GM19025 (cell line): ENCODE results near the gene CPNE6.
"Not testable (repeated sequence)": the region's sequence is repeated elsewhere in the genome, so short reads cannot be mapped to it uniquely, and the experiment has no call there.

Experiments used
- ATAC-seq: cut with Tn5 transposase; IDR thresholded peaks from one replicate; pipeline ENCODE4 v1.9.1; 2021; ENCODE audit warnings: mild to moderate bottlenecking, low read depth, moderate library complexity; ENCODE audit not compliant: unreplicated experiment

Gene CPNE6

GRCh38 chr14:24071144-24071697 is at the start of gene CPNE6:
Gene CPNE6 (plus strand): TSS chr14:24071562. CDS start chr14:24072937, 1,375 bp downstream.
- no peak for ATAC-seq

GRCh38 chr14:24024939-24025418 is 46.4 kb upstream of the CPNE6 start:
- not testable (repeated sequence) for ATAC-seq

DNA sequence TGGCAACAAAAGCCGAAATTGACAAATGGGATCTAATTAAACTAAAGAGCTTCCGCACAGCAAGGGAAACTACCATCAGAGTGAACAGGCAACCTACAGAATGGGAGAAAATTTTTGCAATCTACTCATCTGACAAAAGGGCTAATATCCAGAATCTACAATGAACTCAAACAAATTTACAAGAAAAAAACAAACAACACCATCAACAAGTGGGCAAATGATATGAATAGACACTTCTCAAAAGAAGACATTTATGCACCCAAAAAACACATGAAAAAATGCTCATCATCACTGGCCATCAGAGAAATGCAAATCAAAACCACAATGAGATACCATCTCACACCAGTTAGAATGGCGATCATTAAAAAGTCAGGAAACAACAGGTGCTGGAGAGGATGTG is 41.7 kb upstream of the CPNE6 start:
- not testable (repeated sequence) for ATAC-seq

- ATAC-seq, result not testable (repeated sequence)
Measured at GRCh38 chr14:24031331-24031730, 40.0 kb upstream of the CPNE6 start.

GRCh38 chr14:24032727-24033418 is 38.5 kb upstream of the CPNE6 start:
- ATAC-seq, result no peak

DNA sequence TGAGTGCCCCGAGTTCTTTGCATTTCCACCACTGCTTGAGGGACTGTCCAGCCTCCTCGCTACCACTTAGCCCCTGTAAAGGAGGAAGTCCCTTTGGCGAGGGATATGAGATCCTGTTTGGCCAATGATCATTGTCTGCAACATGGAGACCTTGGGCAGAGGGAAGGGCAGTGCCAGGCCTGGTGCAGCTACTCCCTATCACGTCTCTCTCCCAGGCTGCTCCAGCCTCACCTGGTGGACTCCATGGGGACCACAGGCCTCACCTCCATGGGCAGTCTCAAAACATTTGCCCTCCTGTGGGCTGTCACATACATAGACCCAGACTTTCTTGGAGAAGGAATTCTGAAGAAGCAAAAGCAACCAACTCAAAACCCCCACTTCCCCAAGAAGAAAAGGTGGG is 35.6 kb upstream of the CPNE6 start:
- not testable (repeated sequence) for ATAC-seq

DNA sequence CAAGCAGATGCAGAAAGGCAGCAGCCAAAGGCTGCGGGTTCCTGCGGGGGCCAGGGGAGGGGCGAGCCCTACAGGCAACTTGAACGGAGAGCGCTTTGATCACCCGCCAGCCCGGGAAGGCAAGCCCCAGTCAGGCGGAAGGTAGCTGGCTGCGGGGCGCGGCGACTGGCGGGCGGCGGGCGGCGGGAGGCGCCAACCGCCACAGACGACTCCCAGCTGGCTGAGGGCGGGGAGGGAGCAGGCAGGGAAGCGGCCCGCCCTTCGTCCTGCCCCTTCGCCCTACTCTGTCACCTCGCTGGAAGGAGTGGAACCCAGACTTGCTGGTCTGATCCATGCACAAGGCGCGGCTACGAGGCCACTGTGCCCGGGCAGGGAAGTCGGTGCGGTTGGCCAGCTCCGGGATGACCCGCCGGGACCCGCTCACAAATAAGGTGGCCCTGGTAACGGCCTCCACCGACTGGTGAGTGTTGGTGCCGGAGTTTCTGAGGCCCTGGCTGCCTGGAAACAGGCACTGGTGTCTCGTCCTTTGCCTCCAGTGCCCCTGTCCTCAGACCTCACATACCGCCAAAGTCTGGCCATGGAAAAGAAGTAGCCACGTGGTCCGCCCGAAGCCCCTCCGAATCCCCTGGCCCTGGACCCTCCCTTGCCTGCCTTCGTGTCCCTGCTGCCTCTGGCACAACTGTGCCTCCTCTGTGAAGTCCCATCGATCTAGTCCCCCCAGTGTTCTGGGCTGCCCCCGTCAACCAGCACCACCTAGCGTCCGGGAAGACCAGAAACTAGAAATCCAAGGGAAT is 35.0 kb upstream of the CPNE6 start:
- ATAC-seq, result peak; percentile 77

DNA sequence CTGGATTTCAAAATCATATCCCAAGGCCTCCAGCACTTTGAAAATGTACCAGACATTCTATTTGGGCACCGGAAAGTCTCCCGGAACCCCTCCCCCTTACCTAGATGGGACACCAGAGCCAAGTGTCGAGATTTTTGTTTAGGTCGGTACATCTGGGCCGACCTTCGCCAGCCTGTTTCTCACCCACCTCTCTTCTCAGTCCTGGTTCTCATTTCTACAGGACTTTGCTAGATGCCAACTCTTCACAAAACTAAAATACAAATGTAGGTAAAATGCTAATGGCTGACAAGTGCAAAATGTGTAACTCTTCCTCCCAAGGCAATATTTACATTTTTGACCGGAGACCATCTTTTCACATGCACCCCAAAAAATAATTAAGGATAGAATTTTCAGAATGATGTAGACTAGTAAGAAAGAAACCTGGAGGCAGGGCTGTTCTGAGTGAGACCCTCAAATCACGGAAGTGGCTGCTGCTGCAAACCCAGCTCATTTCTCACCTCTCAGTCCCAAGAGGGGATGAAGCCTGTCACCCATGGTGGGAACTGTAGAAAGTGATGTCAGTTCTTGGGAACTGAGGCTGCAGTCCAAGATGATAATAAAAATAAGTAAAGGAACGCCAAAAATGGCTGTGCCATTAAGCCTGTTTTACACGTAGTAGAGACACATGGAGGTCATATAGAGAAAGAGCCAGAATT is 34.3 kb upstream of the CPNE6 start:
- ATAC-seq, result not testable (repeated sequence)

DNA sequence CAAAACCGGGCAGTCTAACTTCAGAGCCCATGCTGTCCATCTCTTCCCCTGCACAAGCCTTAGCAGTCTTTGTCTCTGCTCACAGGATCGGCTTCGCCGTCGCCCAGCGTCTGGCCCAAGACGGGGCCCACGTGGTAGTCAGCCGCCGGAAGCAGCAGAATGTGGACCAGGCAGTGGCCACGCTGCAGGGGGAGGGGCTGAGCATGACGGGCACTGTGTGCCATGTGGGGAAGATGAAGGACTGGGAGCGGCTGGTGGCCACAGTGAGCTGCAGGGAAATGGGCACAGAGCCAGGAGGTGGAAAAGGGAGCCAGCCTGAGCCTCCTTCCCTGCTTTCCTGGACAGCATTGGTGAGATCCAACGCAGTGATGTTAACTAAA is 33.7 kb upstream of the CPNE6 start:
- no peak for ATAC-seq

DNA sequence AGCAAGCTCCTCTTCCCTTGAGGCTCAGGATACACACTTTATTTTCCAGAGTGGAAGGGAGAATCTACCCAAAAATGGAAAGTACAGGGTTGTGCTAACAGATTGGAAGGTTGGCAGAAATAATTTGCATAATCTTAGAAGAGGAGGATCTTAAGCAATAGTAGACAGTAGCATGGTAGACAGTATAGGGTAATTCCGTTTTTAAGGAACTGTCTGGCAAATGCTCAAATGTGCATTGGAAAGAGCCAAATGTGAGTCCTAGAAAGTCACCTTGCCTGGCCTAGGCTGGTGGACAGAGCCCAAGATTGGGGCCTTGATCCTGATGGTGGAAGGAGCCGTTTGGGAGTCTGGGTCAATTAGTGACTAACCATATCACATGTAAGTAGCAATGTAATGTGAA is 32.7 kb upstream of the CPNE6 start:
- no peak for ATAC-seq

DNA sequence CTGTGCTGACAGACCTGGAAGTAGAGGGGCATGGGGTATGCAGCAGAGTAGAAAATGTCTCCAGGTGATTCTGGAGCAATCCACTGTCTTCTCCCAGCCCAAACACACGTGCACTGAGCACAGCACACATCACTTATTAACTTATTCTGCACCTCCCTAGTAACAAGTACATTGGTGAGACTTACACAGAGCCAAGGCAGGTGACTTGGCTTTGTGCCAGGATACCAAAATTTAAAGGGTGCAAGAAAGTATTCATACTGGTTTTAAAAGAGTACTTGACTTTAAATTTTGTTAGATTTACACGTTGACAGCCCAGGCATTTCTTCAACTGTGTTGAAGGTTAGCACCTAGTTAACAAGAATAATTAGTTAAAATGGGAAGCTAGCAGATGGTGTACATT is 30.7 kb upstream of the CPNE6 start:
- no peak for ATAC-seq

DNA sequence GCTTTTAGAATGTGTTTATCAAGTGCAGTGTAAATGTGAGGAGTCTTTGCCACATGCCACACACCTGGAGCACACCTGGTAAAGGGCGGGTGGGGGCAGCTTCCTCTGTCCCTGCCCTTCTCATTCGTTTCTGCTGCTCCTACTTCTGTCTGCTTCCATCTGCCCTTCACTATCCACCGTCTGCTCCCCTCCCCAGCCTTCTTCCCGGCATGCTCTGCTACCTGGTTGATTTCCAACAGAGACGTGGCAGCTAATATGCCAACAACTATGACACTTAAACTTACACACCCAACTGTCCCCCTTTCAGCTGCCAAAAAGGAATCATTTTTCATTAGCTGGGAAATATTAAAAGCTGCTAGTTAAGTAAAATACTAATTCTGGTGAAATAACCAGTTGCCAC is 28.6 kb upstream of the CPNE6 start:
- no peak for ATAC-seq

GRCh38 chr14:24049002-24049401 is 22.4 kb upstream of the CPNE6 start:
- ATAC-seq, result not testable (repeated sequence)

- ATAC-seq, result not testable (repeated sequence)
Measured at GRCh38 chr14:24050753-24051152, 20.6 kb upstream of the CPNE6 start.

DNA sequence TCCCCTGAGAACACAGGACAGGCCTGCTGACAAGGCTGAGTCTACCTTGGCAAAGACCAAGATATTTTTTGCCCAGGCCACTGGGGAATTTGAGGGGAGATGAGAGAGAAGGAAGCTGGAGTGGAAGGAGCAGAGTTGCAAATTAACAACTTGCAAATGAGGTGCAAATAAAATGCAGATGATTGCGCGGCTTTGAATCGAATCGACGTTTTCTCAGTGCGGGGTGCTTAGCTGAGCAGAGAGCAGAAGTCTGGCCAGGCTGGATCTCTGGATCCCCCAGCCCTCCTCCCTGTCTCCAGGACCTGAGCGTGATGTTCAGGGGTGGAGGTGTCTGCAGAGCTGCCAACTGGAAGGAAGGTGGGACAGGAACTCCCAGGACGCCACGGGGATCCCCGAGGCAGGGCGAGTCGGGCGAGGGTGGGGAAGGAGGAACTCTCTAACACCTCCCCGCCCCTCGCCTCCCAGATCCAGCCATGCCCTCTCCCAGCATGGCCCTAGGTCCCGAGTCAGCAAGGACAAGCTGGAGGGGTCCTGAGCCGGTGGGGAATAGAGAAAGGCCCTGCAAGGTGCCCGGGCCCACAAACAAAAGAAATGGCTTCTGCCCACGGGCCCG is 20.1 kb upstream of the CPNE6 start:
- ATAC-seq, result peak; percentile 7

DNA sequence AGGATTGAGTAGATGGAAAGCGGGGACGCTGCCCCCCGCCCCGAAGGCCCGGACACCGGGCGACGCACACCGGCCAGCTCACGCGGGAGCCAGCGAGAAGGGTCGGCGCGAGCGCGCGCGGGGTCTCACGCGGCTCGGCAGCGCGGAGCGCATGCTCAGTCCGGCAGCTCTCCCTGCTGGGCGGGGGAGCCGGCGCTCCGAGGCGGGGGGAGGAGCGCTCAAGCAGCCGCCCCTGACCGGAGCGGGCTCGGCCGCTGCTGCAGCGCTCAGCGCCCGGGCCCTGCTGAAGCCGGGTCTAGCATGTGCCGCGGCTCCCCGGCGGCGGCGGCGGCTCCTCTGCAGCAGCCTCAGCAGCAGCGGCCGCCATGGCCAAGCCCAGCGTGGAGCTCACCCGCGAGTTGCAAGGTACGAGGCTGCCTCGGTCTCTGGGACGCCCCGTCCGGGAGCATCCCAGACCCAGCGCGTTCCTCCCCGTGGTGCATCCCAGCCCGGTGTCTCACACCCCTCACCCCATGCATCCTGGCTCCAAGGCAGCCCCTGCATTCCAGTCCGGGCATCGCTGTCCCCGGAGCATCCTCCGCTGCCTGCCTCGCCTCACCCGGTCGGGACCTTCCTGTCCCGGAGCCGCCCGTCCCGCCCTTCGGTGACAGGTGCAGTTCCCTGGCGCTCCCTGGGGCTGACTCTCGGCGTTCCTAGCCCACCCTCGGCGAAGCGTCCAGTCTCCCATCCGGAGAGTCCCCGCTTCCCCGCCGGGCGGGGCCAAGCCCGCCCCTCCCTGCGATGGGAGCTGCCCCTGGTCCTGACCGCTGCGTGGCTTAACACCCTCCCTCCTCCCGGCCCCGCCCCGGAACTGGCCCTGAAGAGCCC is 19.3 kb upstream of the CPNE6 start, which contains the start of gene CARMIL3:
TSS of gene CARMIL3 (plus strand) at position 221 of the 867 bp plus-strand sequence. CDS start at position 366, 145 bp downstream.
- ATAC-seq, result peak; percentile 72

DNA sequence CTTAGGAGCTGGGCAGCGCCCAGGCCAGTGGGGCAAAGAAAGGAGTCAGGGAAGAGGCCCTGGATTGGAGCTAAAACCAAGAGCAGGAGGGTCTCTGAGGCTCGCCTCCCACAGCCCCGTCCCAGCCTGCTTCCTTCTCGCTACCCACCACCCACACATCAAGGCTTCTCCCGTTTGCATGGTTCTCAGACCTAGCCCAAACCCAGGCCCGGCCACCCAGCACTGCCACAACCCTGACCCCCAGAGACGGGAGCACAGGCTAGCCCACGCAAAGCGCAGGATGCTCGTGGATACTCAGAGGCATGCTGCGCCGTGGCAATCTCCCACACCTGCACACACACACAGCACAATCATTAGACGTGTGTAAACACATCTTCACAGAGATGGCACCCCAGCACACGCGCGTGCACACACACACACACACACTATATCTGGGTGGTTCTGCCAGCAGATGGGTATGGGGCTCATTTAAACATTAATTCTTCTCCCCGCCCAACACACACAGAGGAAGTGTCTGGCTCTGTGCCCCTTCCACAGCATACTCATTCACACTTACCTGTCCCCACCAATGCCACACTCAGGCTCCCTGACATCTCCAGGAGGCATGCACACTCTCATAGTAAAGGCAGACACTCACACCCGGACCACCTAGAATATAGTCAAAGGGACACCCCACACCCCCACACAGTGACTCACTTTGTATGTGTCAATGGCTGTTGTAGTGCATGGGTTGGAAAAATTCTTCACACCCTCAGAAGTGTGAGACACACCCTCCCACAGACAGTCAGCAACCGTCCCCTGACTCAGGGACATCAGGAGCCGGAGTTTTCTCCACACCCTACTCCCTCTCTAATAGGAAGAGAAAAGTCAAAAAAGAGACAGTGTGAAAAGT is 18.5 kb upstream of the CPNE6 start:
- ATAC-seq, result no peak

DNA sequence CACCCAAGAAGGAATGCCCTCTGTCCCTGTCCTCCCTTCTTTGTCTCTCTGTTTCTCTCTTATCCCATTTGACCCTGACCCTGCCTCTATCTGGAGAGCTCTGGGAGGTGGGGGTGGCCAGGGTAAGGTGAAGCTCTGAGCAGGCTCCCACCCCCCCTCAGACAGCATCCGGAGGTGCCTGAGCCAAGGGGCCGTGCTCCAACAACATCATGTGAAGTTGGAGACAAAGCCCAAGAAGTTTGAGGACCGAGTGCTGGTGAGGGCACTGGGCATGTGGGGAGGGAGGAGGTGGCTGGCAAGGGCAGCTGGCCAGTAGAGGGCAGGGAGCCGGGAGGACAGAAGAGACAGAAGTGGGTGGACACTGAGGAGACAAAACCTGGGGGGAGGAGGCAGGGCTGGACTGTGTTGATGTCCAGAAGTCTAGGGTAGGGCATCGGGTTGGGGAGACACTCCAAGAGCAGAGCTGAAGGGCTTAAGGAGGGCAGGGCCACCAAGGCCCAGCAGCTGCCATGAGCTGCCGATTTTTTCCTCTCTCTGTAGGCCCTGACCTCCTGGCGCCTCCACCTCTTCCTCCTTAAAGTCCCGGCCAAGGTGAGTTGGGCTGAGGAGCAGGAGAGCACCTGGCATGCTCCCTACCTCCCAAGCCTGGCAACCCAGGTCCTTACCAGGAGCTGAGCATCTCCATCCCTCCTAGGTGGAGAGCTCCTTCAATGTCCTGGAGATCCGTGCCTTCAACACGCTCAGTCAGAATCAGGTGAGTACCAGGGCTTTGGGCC is 17.6 kb upstream of the CPNE6 start:
- no peak for ATAC-seq
